Measurements from ENCODE around the gene MEMO1. TPM values are rescaled to one million over a fixed set of nuclear protein-coding genes. Genes with fewer than 3 reads are reported as not detected.

The MEMO1 gene
- polyA plus RNA-seq, 1 donor (not counting 4 experiments of a cell fraction or from before 2014, with no cell fraction given), result 125 TPM

GRCh38 chr2:31835450-31835849 lies 175.4 kb downstream of the MEMO1 start:
- Histone ChIP-seq H3K79me2 (ENCODE audit: control insufficient read depth, insufficient read depth, low read length) (no peaks in the 10 kb centered on the region), H4K20me1 (ENCODE audit: control insufficient read depth, extremely low read depth, insufficient read depth, low read length) (no peaks in the 10 kb centered on the region), H3K36me3 (ENCODE audit: control insufficient read depth in 2 of 2, extremely low read depth in 1 of 2, insufficient read depth in 2 of 2, low read length in 2 of 2) (no peaks in the 10 kb centered on the region), H3K4me1 (ENCODE audit: control insufficient read depth, extremely low read depth, insufficient read depth, low read length) (peaks cover 5% of the 10 kb centered on the region), H3K4me2 (ENCODE audit: control insufficient read depth, extremely low read depth, insufficient read depth, low read depth, low read length) (no peak overlapping the region), H2AFZ (ENCODE audit: control insufficient read depth, low read length) (no peak overlapping the region), H3K27me3 (ENCODE audit: control insufficient read depth, extremely low read depth, insufficient read depth, low read length) (no peaks in the 10 kb centered on the region), H3K9me1 (ENCODE audit: control insufficient read depth, extremely low read depth, insufficient read depth, low read length) (no peaks in the 10 kb centered on the region), H3K4me3 (ENCODE audit: control insufficient read depth in 2 of 3, extremely low read depth in 1 of 3, insufficient read depth in 2 of 3, low read depth in 1 of 3, low read length in 3 of 3) (no peak overlapping the region), H3K27ac (ENCODE audit: control insufficient read depth, insufficient read depth, low read length) (no peak overlapping the region), H3K9me3 (ENCODE audit: control insufficient read depth, low read depth, low read length) (no peaks in the 10 kb centered on the region), H3K9ac (ENCODE audit: control insufficient read depth, extremely low read depth, insufficient read depth, low read length) (no peak overlapping the region)
- dilution Hi-C loops (cut with MboI; ENCODE audit: extremely low pct_ligation_motif_present, low sequenced_read_pairs), result no loop called here
- DNase-seq (ENCODE audit: low read depth, low spot score) (no peak), FAIRE-seq (no peak)
- TF ChIP-seq CTCF (optimal IDR thresholded peaks at IDR 0.05 in 1 of 3, IDR thresholded peaks at IDR 0.05 in 1 of 3, conservative IDR thresholded peaks at IDR 0.05 in 1 of 3; ENCODE audit: extremely low read depth in 1 of 3, insufficient read depth in 2 of 3, low read length in 3 of 3) (no peak), EZH2 (IDR thresholded peaks at IDR 0.05; ENCODE audit: low read length) (no peak)

DNA sequence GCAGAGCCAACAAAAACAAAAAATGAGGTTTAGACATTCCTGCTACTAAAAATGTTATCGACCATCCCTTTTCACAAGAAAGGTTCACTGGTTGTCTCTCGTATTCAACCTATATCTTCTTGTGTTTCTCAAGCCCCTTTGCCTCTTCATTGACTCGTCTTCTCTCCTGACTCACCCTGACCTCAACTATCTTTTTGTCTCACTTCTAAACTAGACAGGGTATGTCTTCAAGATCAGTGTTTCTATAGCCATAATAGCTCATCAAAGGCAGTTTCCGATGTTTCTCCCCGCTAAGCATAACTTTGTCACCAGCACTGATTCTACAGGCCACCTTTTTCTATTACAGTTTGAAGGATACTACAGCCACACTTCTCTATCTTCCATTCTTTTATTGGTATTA lies 178.4 kb downstream of the MEMO1 start:
- Histone ChIP-seq H3K27ac (ENCODE audit: control insufficient read depth, insufficient read depth, low read length) (no peak overlapping the region), H3K4me3 (ENCODE audit: control insufficient read depth in 2 of 3, extremely low read depth in 1 of 3, insufficient read depth in 2 of 3, low read depth in 1 of 3, low read length in 3 of 3) (no peak overlapping the region), H3K4me2 (ENCODE audit: control insufficient read depth, extremely low read depth, insufficient read depth, low read depth, low read length) (no peak overlapping the region), H3K27me3 (ENCODE audit: control insufficient read depth, extremely low read depth, insufficient read depth, low read length) (no peaks in the 10 kb centered on the region), H3K9me3 (ENCODE audit: control insufficient read depth, low read depth, low read length) (peaks cover 1% of the 10 kb centered on the region), H3K36me3 (ENCODE audit: control insufficient read depth in 2 of 2, extremely low read depth in 1 of 2, insufficient read depth in 2 of 2, low read length in 2 of 2) (no peaks in the 10 kb centered on the region), H4K20me1 (ENCODE audit: control insufficient read depth, extremely low read depth, insufficient read depth, low read length) (no peaks in the 10 kb centered on the region), H3K4me1 (ENCODE audit: control insufficient read depth, extremely low read depth, insufficient read depth, low read length) (peaks cover 8% of the 10 kb centered on the region), H3K9ac (ENCODE audit: control insufficient read depth, extremely low read depth, insufficient read depth, low read length) (no peak overlapping the region), H3K79me2 (ENCODE audit: control insufficient read depth, insufficient read depth, low read length) (no peaks in the 10 kb centered on the region), H2AFZ (ENCODE audit: control insufficient read depth, low read length) (no peak overlapping the region), H3K9me1 (ENCODE audit: control insufficient read depth, extremely low read depth, insufficient read depth, low read length) (no peaks in the 10 kb centered on the region)
- TF ChIP-seq CTCF (optimal IDR thresholded peaks at IDR 0.05 in 1 of 3, IDR thresholded peaks at IDR 0.05 in 1 of 3, conservative IDR thresholded peaks at IDR 0.05 in 1 of 3; ENCODE audit: extremely low read depth in 1 of 3, insufficient read depth in 2 of 3, low read length in 3 of 3) (no peak), EZH2 (IDR thresholded peaks at IDR 0.05; ENCODE audit: low read length) (no peak)
- no peak for DNase-seq (ENCODE audit: low read depth, low spot score)
- FAIRE-seq, result no peak
- dilution Hi-C loops (cut with MboI; ENCODE audit: extremely low pct_ligation_motif_present, low sequenced_read_pairs), result no loop called here

Data from keratinocyte (primary cell).